ENCODE measurements around the gene KASH5. TPM values are rescaled to one million over a fixed set of nuclear protein-coding genes. Genes with fewer than 3 reads are reported as not detected.

KASH5 gene
- total and polyA plus RNA-seq, 4 donors = not detected

- peaks cover 0 to 10% (median 6%) of the 10 kb centered on the region in 4 donors for H3K36me3 ChIP-seq (ENCODE audit: control insufficient read depth in 4 of 4, insufficient read depth in 3 of 4, low read depth in 1 of 4, low read length in 3 of 4)
- H3K27ac ChIP-seq (ENCODE audit: low read depth in 1 of 2, low read length in 2 of 2) = no peak overlapping the region
- H3K9ac ChIP-seq (ENCODE audit: low read depth in 1 of 2, low read length in 2 of 2) = no peak overlapping the region
- no peaks in the 10 kb centered on the region for H3K9me3 ChIP-seq (ENCODE audit: control insufficient read depth in 4 of 4, low read length in 3 of 4)
- no peak overlapping the region for H3K4me3 ChIP-seq (ENCODE audit: low read depth in 1 of 3, low read length in 3 of 3)
- DNase-seq (ENCODE audit: low spot score) = no peak
- H3K27me3 ChIP-seq (ENCODE audit: control insufficient read depth in 4 of 4, insufficient read depth in 4 of 4, low read length in 3 of 4) = no peaks in the 10 kb centered on the region
- peaks cover 2 to 20% (median 11%) of the 10 kb centered on the region in 4 donors for H3K4me1 ChIP-seq (ENCODE audit: control insufficient read depth in 4 of 4, insufficient read depth in 4 of 4, low read length in 3 of 4)
- TF ChIP-seq SP1 (IDR thresholded peaks at IDR 0.05) (no peak), RAD21 (IDR thresholded peaks at IDR 0.05) (no peak), NR2F2 (IDR thresholded peaks at IDR 0.05) (no peak), YY1 (IDR thresholded peaks at IDR 0.05) (no peak), EGR1 (IDR thresholded peaks at IDR 0.05; ENCODE audit: low read depth in 2 of 2) (no peak), RXRA (IDR thresholded peaks at IDR 0.05) (no peak), TAF1 (conservative IDR thresholded peaks at IDR 0.05) (no peak), HNF4A (conservative IDR thresholded peaks at IDR 0.05) (no peak), FOXA1 (IDR thresholded peaks at IDR 0.05) (no peak), JUND (IDR thresholded peaks at IDR 0.05) (no peak), FOXA2 (IDR thresholded peaks at IDR 0.05) (no peak), HNF4G (IDR thresholded peaks at IDR 0.05) (no peak), CTCF (IDR thresholded peaks at IDR 0.05; ENCODE audit: low read depth, low read length, missing input control) (no peak), GABPA (IDR thresholded peaks at IDR 0.05 in 1 of 2, conservative IDR thresholded peaks at IDR 0.05 in 1 of 2) (no peak)
- TF ChIP-seq, protein P1, sequence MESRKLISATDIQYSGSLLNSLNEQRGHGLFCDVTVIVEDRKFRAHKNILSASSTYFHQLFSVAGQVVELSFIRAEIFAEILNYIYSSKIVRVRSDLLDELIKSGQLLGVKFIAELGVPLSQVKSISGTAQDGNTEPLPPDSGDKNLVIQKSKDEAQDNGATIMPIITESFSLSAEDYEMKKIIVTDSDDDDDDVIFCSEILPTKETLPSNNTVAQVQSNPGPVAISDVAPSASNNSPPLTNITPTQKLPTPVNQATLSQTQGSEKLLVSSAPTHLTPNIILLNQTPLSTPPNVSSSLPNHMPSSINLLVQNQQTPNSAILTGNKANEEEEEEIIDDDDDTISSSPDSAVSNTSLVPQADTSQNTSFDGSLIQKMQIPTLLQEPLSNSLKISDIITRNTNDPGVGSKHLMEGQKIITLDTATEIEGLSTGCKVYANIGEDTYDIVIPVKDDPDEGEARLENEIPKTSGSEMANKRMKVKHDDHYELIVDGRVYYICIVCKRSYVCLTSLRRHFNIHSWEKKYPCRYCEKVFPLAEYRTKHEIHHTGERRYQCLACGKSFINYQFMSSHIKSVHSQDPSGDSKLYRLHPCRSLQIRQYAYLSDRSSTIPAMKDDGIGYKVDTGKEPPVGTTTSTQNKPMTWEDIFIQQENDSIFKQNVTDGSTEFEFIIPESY (IDR thresholded peaks at IDR 0.05) = no peak
- TF ChIP-seq, protein P2, sequence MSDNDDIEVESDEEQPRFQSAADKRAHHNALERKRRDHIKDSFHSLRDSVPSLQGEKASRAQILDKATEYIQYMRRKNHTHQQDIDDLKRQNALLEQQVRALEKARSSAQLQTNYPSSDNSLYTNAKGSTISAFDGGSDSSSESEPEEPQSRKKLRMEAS (IDR thresholded peaks at IDR 0.05) = no peak
- TF ChIP-seq, protein P3, sequence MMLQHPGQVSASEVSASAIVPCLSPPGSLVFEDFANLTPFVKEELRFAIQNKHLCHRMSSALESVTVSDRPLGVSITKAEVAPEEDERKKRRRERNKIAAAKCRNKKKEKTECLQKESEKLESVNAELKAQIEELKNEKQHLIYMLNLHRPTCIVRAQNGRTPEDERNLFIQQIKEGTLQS (IDR thresholded peaks at IDR 0.05) = no peak
- TF ChIP-seq, protein P4, sequence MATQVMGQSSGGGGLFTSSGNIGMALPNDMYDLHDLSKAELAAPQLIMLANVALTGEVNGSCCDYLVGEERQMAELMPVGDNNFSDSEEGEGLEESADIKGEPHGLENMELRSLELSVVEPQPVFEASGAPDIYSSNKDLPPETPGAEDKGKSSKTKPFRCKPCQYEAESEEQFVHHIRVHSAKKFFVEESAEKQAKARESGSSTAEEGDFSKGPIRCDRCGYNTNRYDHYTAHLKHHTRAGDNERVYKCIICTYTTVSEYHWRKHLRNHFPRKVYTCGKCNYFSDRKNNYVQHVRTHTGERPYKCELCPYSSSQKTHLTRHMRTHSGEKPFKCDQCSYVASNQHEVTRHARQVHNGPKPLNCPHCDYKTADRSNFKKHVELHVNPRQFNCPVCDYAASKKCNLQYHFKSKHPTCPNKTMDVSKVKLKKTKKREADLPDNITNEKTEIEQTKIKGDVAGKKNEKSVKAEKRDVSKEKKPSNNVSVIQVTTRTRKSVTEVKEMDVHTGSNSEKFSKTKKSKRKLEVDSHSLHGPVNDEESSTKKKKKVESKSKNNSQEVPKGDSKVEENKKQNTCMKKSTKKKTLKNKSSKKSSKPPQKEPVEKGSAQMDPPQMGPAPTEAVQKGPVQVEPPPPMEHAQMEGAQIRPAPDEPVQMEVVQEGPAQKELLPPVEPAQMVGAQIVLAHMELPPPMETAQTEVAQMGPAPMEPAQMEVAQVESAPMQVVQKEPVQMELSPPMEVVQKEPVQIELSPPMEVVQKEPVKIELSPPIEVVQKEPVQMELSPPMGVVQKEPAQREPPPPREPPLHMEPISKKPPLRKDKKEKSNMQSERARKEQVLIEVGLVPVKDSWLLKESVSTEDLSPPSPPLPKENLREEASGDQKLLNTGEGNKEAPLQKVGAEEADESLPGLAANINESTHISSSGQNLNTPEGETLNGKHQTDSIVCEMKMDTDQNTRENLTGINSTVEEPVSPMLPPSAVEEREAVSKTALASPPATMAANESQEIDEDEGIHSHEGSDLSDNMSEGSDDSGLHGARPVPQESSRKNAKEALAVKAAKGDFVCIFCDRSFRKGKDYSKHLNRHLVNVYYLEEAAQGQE (IDR thresholded peaks at IDR 0.05) = no peak
- WGBS = 96% methylated on average over 11 of the region's 11 CpGs
These were observed 45.7 kb upstream of the KASH5 start for GRCh38 chr19:49342291-49342721.
